ENCODE data around the gene SEMA3C.

The SEMA3C gene

DNA sequence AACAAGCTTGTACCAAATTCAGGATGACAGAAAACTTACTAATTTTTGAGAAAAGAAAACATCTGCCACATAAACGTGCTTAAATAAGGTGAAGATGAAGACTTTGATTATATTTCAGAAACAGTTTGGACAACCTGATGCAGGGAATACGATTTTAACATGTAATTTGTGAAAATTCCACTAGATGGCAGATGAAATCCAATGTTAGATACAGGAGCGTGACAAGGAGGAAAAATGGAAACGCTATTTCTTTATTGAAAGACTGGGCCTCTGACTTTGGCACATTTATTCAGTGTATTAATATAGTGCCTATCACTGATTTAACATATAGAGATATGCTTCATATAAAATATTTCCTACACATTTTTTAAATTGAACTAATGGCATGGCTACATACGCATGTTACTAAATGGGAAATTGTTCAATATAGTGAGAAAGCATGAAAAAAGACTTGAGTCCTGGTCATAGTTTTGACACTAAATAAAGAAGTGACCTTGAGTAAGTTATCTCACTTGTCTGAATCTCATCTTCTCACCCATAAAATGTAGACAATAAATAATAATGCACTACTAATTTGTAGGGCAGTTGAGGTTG lies 219.7 kb downstream of the SEMA3C start:
- TF ChIP-seq, protein P1, sequence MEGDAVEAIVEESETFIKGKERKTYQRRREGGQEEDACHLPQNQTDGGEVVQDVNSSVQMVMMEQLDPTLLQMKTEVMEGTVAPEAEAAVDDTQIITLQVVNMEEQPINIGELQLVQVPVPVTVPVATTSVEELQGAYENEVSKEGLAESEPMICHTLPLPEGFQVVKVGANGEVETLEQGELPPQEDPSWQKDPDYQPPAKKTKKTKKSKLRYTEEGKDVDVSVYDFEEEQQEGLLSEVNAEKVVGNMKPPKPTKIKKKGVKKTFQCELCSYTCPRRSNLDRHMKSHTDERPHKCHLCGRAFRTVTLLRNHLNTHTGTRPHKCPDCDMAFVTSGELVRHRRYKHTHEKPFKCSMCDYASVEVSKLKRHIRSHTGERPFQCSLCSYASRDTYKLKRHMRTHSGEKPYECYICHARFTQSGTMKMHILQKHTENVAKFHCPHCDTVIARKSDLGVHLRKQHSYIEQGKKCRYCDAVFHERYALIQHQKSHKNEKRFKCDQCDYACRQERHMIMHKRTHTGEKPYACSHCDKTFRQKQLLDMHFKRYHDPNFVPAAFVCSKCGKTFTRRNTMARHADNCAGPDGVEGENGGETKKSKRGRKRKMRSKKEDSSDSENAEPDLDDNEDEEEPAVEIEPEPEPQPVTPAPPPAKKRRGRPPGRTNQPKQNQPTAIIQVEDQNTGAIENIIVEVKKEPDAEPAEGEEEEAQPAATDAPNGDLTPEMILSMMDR (IDR thresholded peaks at IDR 0.05; ENCODE audit: extremely low read depth, insufficient read depth, missing control alignments), result peak; percentile 58
- in situ Hi-C loops (cut with MboI; ENCODE audit: low pct_unique_long_range_greater_than_20kb, low sequenced_read_pairs, unreplicated experiment), result loop anchor here (25.0 kb wide), 1 partner anchor 763 kb away; no protein-coding TSS in a partner anchor
- peak; percentile 13 for DNase-seq (ENCODE audit: low spot score)

Data from GM13977 (cell line).